ENCODE measurements around the gene ATP8A1. TPM values are rescaled to one million over a fixed set of nuclear protein-coding genes. Genes with fewer than 3 reads are reported as not detected.

Gene ATP8A1
- total RNA-seq, 4 donors from 2014 or later, result 21.3 to 34.7 (median 25.9) TPM

GRCh38 chr4:42501624-42502401 lies 155.1 kb downstream of the ATP8A1 start:
- no peaks in the 10 kb centered on the region for H3K27me3 ChIP-seq
- intact Hi-C loops (cut with DNase I; ENCODE audit: low total_unique reads), result no loop called here
- no peak for DNase-seq
- no peaks in the 10 kb centered on the region for H3K9me3 ChIP-seq
- no peak overlapping the region for H3K27ac ChIP-seq
- no peaks in the 10 kb centered on the region for H3K36me3 ChIP-seq
- H3K4me1 ChIP-seq, result no peaks in the 10 kb centered on the region
- no peak for TF ChIP-seq CTCF (IDR thresholded peaks at IDR 0.05)
- TF ChIP-seq POLR2A (IDR thresholded peaks at IDR 0.05), result no peak
- no peak overlapping the region for H3K4me3 ChIP-seq

GRCh38 chr4:42498040-42498439 lies 158.9 kb downstream of the ATP8A1 start:
- Histone ChIP-seq H3K36me3 (no peaks in the 10 kb centered on the region), H3K4me1 (no peaks in the 10 kb centered on the region), H3K4me3 (no peak overlapping the region), H3K27ac (no peak overlapping the region), H3K9me3 (no peaks in the 10 kb centered on the region), H3K27me3 (no peaks in the 10 kb centered on the region)
- intact Hi-C loops (cut with DNase I; ENCODE audit: low total_unique reads), result no loop called here
- no peak for TF ChIP-seq POLR2A (IDR thresholded peaks at IDR 0.05)
- no peak for TF ChIP-seq CTCF (IDR thresholded peaks at IDR 0.05)
- DNase-seq, result no peak

GRCh38 chr4:42497142-42497910 lies 159.6 kb downstream of the ATP8A1 start:
- no peaks in the 10 kb centered on the region for H3K27me3 ChIP-seq
- no peaks in the 10 kb centered on the region for H3K9me3 ChIP-seq
- no peak for TF ChIP-seq CTCF (IDR thresholded peaks at IDR 0.05)
- H3K4me3 ChIP-seq, result no peak overlapping the region
- no peak for DNase-seq
- intact Hi-C loops (cut with DNase I; ENCODE audit: low total_unique reads), result no loop called here
- H3K27ac ChIP-seq, result no peak overlapping the region
- no peaks in the 10 kb centered on the region for H3K4me1 ChIP-seq
- no peaks in the 10 kb centered on the region for H3K36me3 ChIP-seq

- Histone ChIP-seq H3K27ac (no peak overlapping the region), H3K27me3 (no peaks in the 10 kb centered on the region), H3K4me1 (no peaks in the 10 kb centered on the region), H3K36me3 (no peaks in the 10 kb centered on the region), H3K9me3 (no peaks in the 10 kb centered on the region), H3K4me3 (no peak overlapping the region)
- intact Hi-C loops (cut with DNase I; ENCODE audit: low total_unique reads), result no loop called here
- DNase-seq, result no peak
- TF ChIP-seq CTCF (IDR thresholded peaks at IDR 0.05), result no peak
- TF ChIP-seq POLR2A (IDR thresholded peaks at IDR 0.05), result no peak
Measured at GRCh38 chr4:42492962-42493361, 163.9 kb downstream of the ATP8A1 start.

- no peak for TF ChIP-seq POLR2A (IDR thresholded peaks at IDR 0.05)
- TF ChIP-seq CTCF (IDR thresholded peaks at IDR 0.05), result no peak
- no peaks in the 10 kb centered on the region for H3K36me3 ChIP-seq
- no peak overlapping the region for H3K4me3 ChIP-seq
- no peaks in the 10 kb centered on the region for H3K27me3 ChIP-seq
- intact Hi-C loops (cut with DNase I; ENCODE audit: low total_unique reads), result no loop called here
- H3K9me3 ChIP-seq, result no peaks in the 10 kb centered on the region
- no peaks in the 10 kb centered on the region for H3K4me1 ChIP-seq
- H3K27ac ChIP-seq, result no peak overlapping the region
- no peak for DNase-seq
Measured at GRCh38 chr4:42490015-42490414, 166.9 kb downstream of the ATP8A1 start.
